Neural cell (in vitro differentiated cells): ENCODE results near the gene GNG12. TPM values are rescaled to one million over a fixed set of nuclear protein-coding genes. Genes with fewer than 3 reads are reported as not detected.

Experiments
- H2AFZ ChIP-seq: fragments of 200-600, 300-800 bp; sonication (generic), shearing (Covaris generic); 2 replicates; pipeline ENCODE4 v1.6.0; 2014; ENCODE audit warnings: low read depth, mild to moderate bottlenecking, antibody characterized with exemption, low read length, moderate library complexity
- H3F3A ChIP-seq: fragments of 200-600 bp; shearing (Covaris generic); 2 replicates; pipeline ENCODE4 v1.6.1; 2016; ENCODE audit warnings: mild to moderate bottlenecking, moderate library complexity, mixed read lengths, antibody characterized with exemption, low read length; ENCODE audit not compliant: insufficient read depth, poor library complexity, severe bottlenecking
- H3K27ac ChIP-seq: fragments of 200-600, 300-800 bp; sonication (generic), shearing (Covaris generic); 2 replicates; pipeline ENCODE4 v1.5.1; 2014; ENCODE audit warnings: mild to moderate bottlenecking, low read length, moderate library complexity
- H3K27me3 ChIP-seq: fragments of 300-800, 200-600 bp; sonication (generic), shearing (Covaris generic); 2 replicates; pipeline ENCODE4 v1.6.0; 2014; ENCODE audit warnings: mild to moderate bottlenecking, low read depth, low read length, moderate library complexity; ENCODE audit not compliant: insufficient read depth
- H3K36me3 ChIP-seq: fragments of 300-800, 200-600 bp; sonication (generic), shearing (Covaris generic); 2 replicates; pipeline ENCODE4 v1.5.1; 2014; ENCODE audit warnings: mild to moderate bottlenecking, antibody characterized with exemption, low read length, moderate library complexity; ENCODE audit not compliant: insufficient read depth
- H3K4me2 ChIP-seq: fragments of 300-800, 200-600 bp; sonication (generic), shearing (Covaris generic); 2 replicates; pipeline ENCODE4 v1.6.0; 2014; ENCODE audit warnings: mild to moderate bottlenecking, low read length
- H3K4me3 ChIP-seq: fragments of 300-800, 200-600 bp; sonication (generic), shearing (Covaris generic); 2 replicates; pipeline ENCODE4 v1.5.1; 2014; ENCODE audit warnings: mild to moderate bottlenecking, low read length, moderate library complexity
- H3K79me2 ChIP-seq: fragments of 200-600 bp; shearing (Covaris generic); replicated peaks from 2 replicates; pipeline ENCODE4 v1.6.0; 2014; ENCODE audit warnings: mild to moderate bottlenecking, low read length, moderate library complexity; ENCODE audit not compliant: insufficient read depth
- H3K9ac ChIP-seq: fragments of 300-800, 200-600 bp; sonication (generic), shearing (Covaris generic); 2 replicates; pipeline ENCODE4 v1.6.1; 2016; ENCODE audit warnings: mild to moderate bottlenecking, low read length, mixed read lengths
- H3K9me2 ChIP-seq: fragments of 200-600 bp; shearing (Covaris generic); 2 replicates; pipeline ENCODE4 v1.6.1; 2016; ENCODE audit warnings: mild to moderate bottlenecking, low read length, mixed read lengths; ENCODE audit not compliant: insufficient read depth
- H3K9me3 ChIP-seq: fragments of 200-600, 300-800 bp; sonication (generic), shearing (Covaris generic); 2 replicates; pipeline ENCODE4 v1.6.1; 2016; ENCODE audit warnings: mild to moderate bottlenecking, mixed run types, low read length, moderate library complexity, mixed read lengths
- H4K20me1 ChIP-seq: fragments of 200-600 bp; shearing (Covaris generic); 2 replicates; pipeline ENCODE4 v1.6.1; 2016; ENCODE audit warnings: mild to moderate bottlenecking, mixed run types; ENCODE audit not compliant: insufficient read depth
- EP300 ChIP-seq: fragments of 450-650 bp; conservative IDR thresholded peaks from 2 replicates; pipeline ENCODE4 v1.6.1; 2014; ENCODE audit warnings: antibody characterized with exemption, mild to moderate bottlenecking, moderate library complexity; ENCODE audit not compliant: poor library complexity, severe bottlenecking
- EZH2 ChIP-seq: fragments of 200-600, 300-800 bp; shearing (Covaris generic), sonication (generic); IDR thresholded peaks from 2 replicates; pipeline ENCODE4 v1.6.1; 2014; ENCODE audit warnings: antibody characterized with exemption, low read length, borderline replicate concordance, mild to moderate bottlenecking; ENCODE audit not compliant: insufficient read depth, poor library complexity, severe bottlenecking
- MXI1 ChIP-seq: fragments of 450-650 bp; conservative IDR thresholded peaks from 2 replicates; pipeline ENCODE4 v1.6.1; 2014; ENCODE audit warnings: antibody characterized with exemption, mild to moderate bottlenecking; ENCODE audit not compliant: poor library complexity, severe bottlenecking
- POLR2AphosphoS5 ChIP-seq: IDR thresholded peaks from 2 replicates; pipeline ENCODE4 v1.6.1; 2012
- RAD21 ChIP-seq: fragments of 450-650 bp; conservative IDR thresholded peaks from 2 replicates; pipeline ENCODE4 v1.6.1; 2014; ENCODE audit warnings: antibody characterized with exemption, mild to moderate bottlenecking, moderate library complexity
- SMC3 ChIP-seq: fragments of 450-650 bp; conservative IDR thresholded peaks from 2 replicates; pipeline ENCODE4 v1.6.1; 2014; ENCODE audit warnings: antibody characterized with exemption, mild to moderate bottlenecking, moderate library complexity; ENCODE audit not compliant: poor library complexity
- TAF1 ChIP-seq: IDR thresholded peaks from 2 replicates; pipeline ENCODE4 v1.6.1; 2012; ENCODE audit warnings: low read depth
- polyA plus RNA-seq: library from polyadenylated mRNA; depleted of rRNA; stranded (reverse); fragments of >200 nt; gene quantifications from 2 replicates; pipeline ENCODE4 v1.2.3, GENCODE V29; 2014
- TF ChIP-seq, protein P1 (sequence below): fragments of 450-650 bp; IDR thresholded peaks from 2 replicates; pipeline ENCODE4 v1.5.1; 2014; ENCODE audit warnings: antibody characterized with exemption, mild to moderate bottlenecking, moderate library complexity; ENCODE audit not compliant: poor library complexity, severe bottlenecking
- TF ChIP-seq, protein P2 (sequence below): IDR thresholded peaks from 2 replicates; pipeline ENCODE4 v1.6.1; 2012; ENCODE audit warnings: borderline replicate concordance

GNG12 gene
- polyA plus RNA-seq, 1 donor from 2014 or later: 0.35 TPM

DNA sequence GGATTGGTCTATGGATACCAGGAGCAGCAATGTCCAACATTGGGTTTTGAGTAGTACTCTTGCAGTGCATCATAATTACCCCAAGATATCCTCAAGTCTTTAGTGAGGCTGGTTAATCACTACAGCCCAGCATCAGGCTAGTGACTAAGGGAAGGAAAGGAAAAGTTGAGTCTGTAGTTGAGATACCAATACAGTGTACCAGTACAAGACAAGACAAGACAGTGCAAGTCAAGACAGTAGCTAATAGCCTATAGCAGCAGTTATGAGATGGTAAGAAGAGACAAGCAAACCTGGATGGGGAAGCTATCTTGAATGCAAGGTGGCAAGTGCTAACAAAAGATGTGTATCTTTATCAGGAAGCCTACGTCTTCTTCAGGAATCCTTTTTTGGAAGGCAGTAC, 13.3 kb upstream of the GNG12 start:
- no peak overlapping the region for H3K9ac ChIP-seq
- TF ChIP-seq EZH2: no peak
- TF ChIP-seq, protein P1, sequence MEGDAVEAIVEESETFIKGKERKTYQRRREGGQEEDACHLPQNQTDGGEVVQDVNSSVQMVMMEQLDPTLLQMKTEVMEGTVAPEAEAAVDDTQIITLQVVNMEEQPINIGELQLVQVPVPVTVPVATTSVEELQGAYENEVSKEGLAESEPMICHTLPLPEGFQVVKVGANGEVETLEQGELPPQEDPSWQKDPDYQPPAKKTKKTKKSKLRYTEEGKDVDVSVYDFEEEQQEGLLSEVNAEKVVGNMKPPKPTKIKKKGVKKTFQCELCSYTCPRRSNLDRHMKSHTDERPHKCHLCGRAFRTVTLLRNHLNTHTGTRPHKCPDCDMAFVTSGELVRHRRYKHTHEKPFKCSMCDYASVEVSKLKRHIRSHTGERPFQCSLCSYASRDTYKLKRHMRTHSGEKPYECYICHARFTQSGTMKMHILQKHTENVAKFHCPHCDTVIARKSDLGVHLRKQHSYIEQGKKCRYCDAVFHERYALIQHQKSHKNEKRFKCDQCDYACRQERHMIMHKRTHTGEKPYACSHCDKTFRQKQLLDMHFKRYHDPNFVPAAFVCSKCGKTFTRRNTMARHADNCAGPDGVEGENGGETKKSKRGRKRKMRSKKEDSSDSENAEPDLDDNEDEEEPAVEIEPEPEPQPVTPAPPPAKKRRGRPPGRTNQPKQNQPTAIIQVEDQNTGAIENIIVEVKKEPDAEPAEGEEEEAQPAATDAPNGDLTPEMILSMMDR: no peak
- TF ChIP-seq MXI1: no peak
- TF ChIP-seq TAF1: no peak
- TF ChIP-seq RAD21: no peak
- TF ChIP-seq SMC3: no peak
- no peak for TF ChIP-seq EP300
- TF ChIP-seq, protein P2, sequence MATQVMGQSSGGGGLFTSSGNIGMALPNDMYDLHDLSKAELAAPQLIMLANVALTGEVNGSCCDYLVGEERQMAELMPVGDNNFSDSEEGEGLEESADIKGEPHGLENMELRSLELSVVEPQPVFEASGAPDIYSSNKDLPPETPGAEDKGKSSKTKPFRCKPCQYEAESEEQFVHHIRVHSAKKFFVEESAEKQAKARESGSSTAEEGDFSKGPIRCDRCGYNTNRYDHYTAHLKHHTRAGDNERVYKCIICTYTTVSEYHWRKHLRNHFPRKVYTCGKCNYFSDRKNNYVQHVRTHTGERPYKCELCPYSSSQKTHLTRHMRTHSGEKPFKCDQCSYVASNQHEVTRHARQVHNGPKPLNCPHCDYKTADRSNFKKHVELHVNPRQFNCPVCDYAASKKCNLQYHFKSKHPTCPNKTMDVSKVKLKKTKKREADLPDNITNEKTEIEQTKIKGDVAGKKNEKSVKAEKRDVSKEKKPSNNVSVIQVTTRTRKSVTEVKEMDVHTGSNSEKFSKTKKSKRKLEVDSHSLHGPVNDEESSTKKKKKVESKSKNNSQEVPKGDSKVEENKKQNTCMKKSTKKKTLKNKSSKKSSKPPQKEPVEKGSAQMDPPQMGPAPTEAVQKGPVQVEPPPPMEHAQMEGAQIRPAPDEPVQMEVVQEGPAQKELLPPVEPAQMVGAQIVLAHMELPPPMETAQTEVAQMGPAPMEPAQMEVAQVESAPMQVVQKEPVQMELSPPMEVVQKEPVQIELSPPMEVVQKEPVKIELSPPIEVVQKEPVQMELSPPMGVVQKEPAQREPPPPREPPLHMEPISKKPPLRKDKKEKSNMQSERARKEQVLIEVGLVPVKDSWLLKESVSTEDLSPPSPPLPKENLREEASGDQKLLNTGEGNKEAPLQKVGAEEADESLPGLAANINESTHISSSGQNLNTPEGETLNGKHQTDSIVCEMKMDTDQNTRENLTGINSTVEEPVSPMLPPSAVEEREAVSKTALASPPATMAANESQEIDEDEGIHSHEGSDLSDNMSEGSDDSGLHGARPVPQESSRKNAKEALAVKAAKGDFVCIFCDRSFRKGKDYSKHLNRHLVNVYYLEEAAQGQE: no peak
- no peak for TF ChIP-seq POLR2AphosphoS5
- H3K27ac ChIP-seq: no peak overlapping the region
- H3K4me3 ChIP-seq: no peak overlapping the region
- no peak overlapping the region for H3K4me2 ChIP-seq
- H3K9me3 ChIP-seq: no peaks in the 10 kb centered on the region
- H2AFZ ChIP-seq: no peak overlapping the region
- H3K9me2 ChIP-seq: no peaks in the 10 kb centered on the region
- H3F3A ChIP-seq: no peaks in the 10 kb centered on the region
- no peaks in the 10 kb centered on the region for H3K79me2 ChIP-seq
- H3K27me3 ChIP-seq: no peaks in the 10 kb centered on the region
- H3K36me3 ChIP-seq: no peaks in the 10 kb centered on the region
- H4K20me1 ChIP-seq: no peaks in the 10 kb centered on the region

DNA sequence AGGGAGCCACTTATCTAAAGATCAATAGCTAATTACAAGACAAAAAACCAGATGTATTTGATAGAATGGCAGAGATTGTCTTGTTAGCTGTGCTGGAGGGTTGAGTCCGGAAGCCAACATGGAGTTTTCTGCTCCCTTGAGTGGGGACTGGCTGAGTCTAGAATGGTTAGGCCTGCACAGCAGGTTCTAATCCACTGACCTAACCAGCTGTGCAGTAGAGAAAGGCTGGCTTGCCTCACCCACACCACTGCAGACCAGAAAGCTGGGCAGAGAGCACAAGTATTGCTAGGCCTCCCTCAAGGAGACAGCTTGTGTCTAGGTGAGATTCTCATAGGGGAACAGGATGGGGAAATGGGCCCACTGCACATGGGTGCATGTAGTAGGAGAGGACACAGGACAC, 11.7 kb upstream of the GNG12 start:
- H3K36me3 ChIP-seq: no peaks in the 10 kb centered on the region

More for the DNA sequence above, 11.7 kb upstream of the GNG12 start:
- no peaks in the 10 kb centered on the region for H3F3A ChIP-seq
- no peaks in the 10 kb centered on the region for H3K9me2 ChIP-seq
- no peak overlapping the region for H3K4me3 ChIP-seq
- TF ChIP-seq EZH2 (no peak), TAF1 (no peak), SMC3 (no peak), EP300 (no peak), POLR2AphosphoS5 (no peak), MXI1 (no peak), RAD21 (no peak)
- TF ChIP-seq, protein P2: no peak
- TF ChIP-seq, protein P1: no peak
- no peak overlapping the region for H3K27ac ChIP-seq
- H3K4me2 ChIP-seq: no peak overlapping the region
- no peaks in the 10 kb centered on the region for H3K79me2 ChIP-seq
- H3K27me3 ChIP-seq: no peaks in the 10 kb centered on the region
- H3K9me3 ChIP-seq: no peaks in the 10 kb centered on the region
- H4K20me1 ChIP-seq: no peaks in the 10 kb centered on the region
- H2AFZ ChIP-seq: no peak overlapping the region
- no peak overlapping the region for H3K9ac ChIP-seq
